HUES48 (cell line): ENCODE results near the gene ZNF74.
A peak's percentile ranks its signal among the peaks of the same experiment; 100 is the strongest.
"Not testable (repeated sequence)": the region's sequence is repeated elsewhere in the genome, so short reads cannot be mapped to it uniquely, and the experiment has no call there.

ENCODE experiments used
- H3K27ac ChIP-seq: one replicate; pipeline ENCODE4 v1.7.0; 2013; ENCODE audit warnings: low read depth, low read length, inconsistent platforms
- H3K27me3 ChIP-seq: 2 replicates; pipeline ENCODE4 v1.6.1; 2013; ENCODE audit warnings: mild to moderate bottlenecking, low read length; ENCODE audit not compliant: control insufficient read depth, insufficient read depth
- H3K36me3 ChIP-seq: 2 replicates; pipeline ENCODE4 v1.6.1; 2013; ENCODE audit warnings: low read length; ENCODE audit not compliant: control insufficient read depth, insufficient read depth
- H3K4me1 ChIP-seq: 2 replicates; pipeline ENCODE4 v1.6.1; 2013; ENCODE audit warnings: mild to moderate bottlenecking, low read length; ENCODE audit not compliant: control insufficient read depth, insufficient read depth
- H3K4me3 ChIP-seq: 2 replicates; pipeline ENCODE4 v1.5.1; 2013; ENCODE audit warnings: mild to moderate bottlenecking, low read depth, low read length
- H3K9ac ChIP-seq: 2 replicates; pipeline ENCODE4 v1.6.1; 2013; ENCODE audit warnings: mild to moderate bottlenecking, low read depth, low read length, moderate library complexity
- H3K9me3 ChIP-seq: 2 replicates; pipeline ENCODE4 v1.6.1; 2013; ENCODE audit warnings: low read length; ENCODE audit not compliant: control insufficient read depth, insufficient read depth

Gene ZNF74

DNA sequence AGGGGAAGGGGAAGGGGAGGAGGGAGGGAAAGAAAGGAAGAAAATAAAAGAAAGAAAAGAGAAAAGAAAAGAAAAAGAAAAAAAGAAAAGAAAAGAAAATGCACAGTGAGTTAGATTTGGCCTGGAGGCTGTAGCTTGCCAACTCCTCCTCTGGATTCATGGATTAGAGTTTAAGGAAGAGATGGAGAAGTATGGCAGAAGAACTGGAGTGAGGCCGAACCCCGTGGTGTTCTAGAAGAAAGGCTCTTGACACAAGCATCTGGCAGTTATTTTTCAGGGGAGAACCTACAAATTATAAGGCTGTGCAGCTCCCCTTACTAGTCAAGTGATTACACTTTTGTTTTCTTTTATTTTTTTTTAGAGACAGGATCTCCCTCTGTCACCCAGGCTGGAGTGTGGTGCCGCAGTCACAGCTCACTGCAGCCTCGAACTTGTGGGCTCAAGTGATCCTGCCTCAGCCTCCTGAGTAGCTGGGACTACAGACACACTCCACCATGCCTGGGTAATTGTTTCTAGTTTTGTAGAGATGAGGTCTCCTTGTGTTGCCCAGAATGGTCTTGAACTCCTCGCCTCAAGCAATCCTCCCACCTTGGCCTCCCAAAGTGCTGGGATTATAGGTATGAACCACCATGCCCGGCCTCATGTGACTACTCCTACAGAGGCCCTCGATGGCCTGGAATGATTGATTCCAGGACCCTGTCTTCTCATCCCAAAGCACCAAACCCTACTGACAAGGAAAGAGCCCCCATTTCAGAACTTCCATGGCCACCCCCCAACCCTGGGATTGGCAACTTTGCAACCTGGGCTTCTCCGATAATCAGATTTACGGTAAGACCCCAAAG, 19.5 kb downstream of the ZNF74 start:
- no peaks in the 10 kb centered on the region for H3K4me1 ChIP-seq
- H3K9ac ChIP-seq, result no peak overlapping the region
- no peak overlapping the region for H3K4me3 ChIP-seq
- H3K27ac ChIP-seq, result no peak overlapping the region
- H3K9me3 ChIP-seq, result no peaks in the 10 kb centered on the region
- no peaks in the 10 kb centered on the region for H3K36me3 ChIP-seq
- H3K27me3 ChIP-seq, result no peaks in the 10 kb centered on the region

DNA sequence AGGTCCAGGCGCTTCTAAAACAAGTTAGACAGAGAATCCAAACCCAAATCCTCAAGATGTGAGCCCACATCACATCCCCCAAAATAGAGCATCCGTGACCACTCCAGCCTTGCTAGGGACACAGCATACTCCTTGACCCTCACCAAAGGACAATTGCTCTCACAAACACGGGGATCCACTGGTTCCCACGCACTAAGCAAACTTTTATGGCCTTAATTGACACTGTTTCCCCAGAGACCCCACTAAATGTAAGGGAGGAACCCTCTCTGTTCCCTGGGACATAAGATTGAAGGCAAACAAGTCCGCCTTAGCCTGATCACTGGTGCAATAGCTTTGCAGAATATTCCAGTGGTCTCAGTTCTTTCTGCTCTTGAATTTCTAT, 20.1 kb downstream of the ZNF74 start:
- Histone ChIP-seq H3K4me1 (no peaks in the 10 kb centered on the region), H3K36me3 (no peaks in the 10 kb centered on the region), H3K9ac (no peak overlapping the region), H3K4me3 (no peak overlapping the region), H3K27ac (no peak overlapping the region), H3K27me3 (0 out of 2 replicates have a peak, but pooled peaks cover 1% of the 10 kb centered on the region), H3K9me3 (no peaks in the 10 kb centered on the region)

DNA sequence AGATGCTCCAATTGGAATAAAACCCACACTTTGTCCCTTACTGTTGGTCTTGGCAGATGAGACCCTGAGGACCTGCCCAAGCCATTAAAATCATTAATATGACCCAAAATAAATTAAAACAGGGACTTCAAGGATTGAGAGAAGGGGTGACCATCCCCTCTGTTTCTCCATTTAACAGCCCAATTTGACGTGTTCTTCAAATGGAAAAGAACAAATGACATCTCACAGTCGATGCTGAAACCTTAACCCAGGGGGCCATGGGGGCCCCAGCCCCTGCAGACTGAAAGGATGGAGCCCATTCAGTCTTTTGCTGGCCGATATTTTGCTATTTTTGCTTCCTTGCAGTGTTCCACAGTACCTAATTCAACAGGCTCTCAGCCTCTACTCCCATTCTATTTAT, 20.5 kb downstream of the ZNF74 start:
- Histone ChIP-seq H3K36me3 (no peaks in the 10 kb centered on the region), H3K4me3 (no peak overlapping the region), H3K9ac (no peak overlapping the region), H3K27ac (no peak overlapping the region), H3K27me3 (0 out of 2 replicates have a peak, but pooled peaks cover 2% of the 10 kb centered on the region), H3K9me3 (no peaks in the 10 kb centered on the region), H3K4me1 (no peaks in the 10 kb centered on the region)

DNA sequence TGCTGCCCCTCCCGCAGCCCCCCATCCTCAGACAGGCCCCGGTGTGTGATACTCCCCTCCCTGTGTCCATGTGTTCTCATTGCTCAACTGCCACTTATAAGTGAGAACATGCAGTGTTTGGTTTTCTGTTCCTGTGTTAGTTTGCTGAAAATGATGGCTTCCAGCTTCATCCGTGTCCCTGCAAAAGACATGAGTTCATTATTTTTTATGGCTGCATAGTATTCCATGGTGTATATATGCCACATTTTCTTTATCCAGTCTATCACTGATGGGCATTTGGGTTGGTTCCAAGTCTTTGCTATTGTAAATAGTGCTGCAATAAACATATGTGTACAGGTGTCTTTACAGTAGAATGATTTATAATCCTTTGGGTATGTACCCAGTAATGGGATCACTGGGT, 21.3 kb downstream of the ZNF74 start:
- H3K4me3 ChIP-seq, H3K9me3 ChIP-seq, H3K36me3 ChIP-seq, H3K4me1 ChIP-seq, H3K9ac ChIP-seq, H3K27me3 ChIP-seq, H3K27ac ChIP-seq: not testable (repeated sequence)

DNA sequence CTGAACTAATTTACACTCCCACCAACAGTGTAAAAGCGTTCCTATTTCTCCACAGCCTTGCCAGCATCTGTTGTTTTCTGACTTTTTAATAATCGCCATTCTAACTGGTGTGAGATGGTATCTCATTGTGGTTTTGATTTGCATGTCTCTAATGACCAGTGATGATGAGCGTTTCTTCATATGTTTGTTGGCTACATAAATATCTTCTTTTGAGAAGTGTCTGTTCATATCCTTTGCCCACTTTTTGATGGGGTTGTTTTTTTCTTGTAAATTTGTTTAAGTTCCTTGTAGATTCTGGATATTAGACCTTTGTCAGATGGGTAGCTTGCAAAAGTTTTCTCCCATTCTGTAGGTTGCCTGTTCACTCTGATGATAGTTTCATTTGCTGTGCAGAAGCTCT, 21.7 kb downstream of the ZNF74 start:
- H3K4me1 ChIP-seq, H3K27me3 ChIP-seq, H3K9me3 ChIP-seq, H3K36me3 ChIP-seq, H3K9ac ChIP-seq, H3K27ac ChIP-seq, H3K4me3 ChIP-seq: not testable (repeated sequence)

DNA sequence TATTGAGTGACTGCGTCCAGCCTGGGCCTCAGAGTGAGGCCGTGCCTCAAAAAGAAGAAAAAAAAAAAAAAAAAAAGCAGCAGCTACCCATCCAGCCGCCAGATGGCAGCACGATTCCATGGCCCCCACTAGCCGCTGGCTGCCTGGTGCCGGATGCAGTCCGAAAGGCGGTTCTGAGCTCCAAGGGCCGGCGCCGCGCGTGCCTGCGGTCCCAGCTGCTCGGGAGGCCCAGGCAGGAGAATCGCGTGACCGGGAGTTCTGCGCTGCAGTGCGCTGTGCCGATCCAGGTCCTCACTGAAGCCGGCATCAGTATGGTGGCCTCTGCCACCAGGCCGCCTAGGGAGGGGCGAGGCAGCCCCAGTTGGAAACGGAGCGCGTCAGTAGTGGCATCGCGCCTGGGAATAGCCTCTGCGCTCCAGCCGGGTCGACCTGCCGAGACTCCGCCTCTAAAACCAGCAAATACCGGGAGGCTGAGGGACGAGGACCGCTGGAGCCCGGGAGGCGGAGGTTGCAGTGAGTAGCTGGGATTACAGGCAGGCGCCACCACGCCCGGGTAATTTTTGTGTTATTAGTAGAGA, 24.3 kb downstream of the ZNF74 start:
- no peaks in the 10 kb centered on the region for H3K9me3 ChIP-seq
- peak overlapping the region; percentile 62 for H3K4me3 ChIP-seq
- no peak overlapping the region; the same call in 1 of the 2 replicates for H3K9ac ChIP-seq
- H3K27ac ChIP-seq, result no peak overlapping the region
- H3K36me3 ChIP-seq, result no peaks in the 10 kb centered on the region
- H3K4me1 ChIP-seq, result no peaks in the 10 kb centered on the region
- 0 out of 2 replicates have a peak, but pooled peaks cover 2% of the 10 kb centered on the region for H3K27me3 ChIP-seq

DNA sequence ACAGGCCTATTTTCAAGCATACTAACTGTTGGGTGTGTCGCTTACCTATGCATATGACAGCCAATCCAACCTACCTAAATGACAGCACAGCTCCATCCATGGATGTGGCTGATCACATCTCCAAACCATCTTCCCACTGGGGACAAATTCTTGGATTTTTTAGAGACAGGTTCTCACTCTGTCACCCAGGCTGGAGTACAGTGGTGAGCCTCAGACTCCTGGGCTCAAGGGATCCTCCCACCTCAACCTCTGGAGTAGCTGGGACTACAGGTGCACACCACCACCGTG, 25.7 kb downstream of the ZNF74 start:
- Histone ChIP-seq H3K36me3 (no peaks in the 10 kb centered on the region), H3K27me3 (peaks cover 2% of the 10 kb centered on the region; the same call in 1 of the 2 replicates), H3K4me3 (no peak overlapping the region), H3K4me1 (no peaks in the 10 kb centered on the region), H3K9me3 (no peaks in the 10 kb centered on the region), H3K27ac (no peak overlapping the region), H3K9ac (no peak overlapping the region)

DNA sequence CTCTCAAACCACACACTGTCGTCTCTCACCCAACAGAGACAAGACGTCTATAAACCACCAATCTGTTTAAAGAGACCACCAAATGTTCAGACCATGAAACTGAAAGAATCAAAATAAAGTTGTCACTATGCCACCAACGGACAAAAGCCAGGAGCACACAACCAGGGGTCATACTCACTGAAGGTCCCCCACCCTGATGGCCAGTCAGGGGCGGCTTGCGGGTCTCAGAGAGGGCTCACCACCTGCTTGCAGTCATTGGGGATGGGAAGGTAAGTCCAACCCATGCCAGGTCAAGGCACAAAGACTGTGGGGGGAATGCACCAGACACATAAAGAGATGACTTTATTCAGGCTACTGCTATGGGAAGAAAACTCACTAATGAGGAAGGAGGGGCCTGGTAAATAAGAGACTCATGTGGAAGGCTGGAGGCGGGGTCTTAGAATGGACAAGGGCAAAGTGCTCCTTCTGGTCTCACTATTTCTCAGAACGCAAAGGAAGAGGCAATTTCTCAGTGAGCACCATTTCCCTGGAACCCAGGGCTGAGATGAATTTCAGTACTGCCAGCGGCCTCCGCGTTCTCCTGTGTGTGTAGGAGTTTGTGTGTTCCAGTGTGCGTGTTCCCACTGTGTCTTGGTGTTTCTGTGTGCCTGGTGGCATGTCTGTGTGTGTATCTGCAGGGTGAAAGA, 26.3 kb downstream of the ZNF74 start:
- Histone ChIP-seq H3K4me3 (no peak overlapping the region), H3K9me3 (no peaks in the 10 kb centered on the region), H3K27me3 (peaks cover 9% of the 10 kb centered on the region; the same call in 1 of the 2 replicates), H3K27ac (no peak overlapping the region), H3K9ac (no peak overlapping the region), H3K36me3 (no peaks in the 10 kb centered on the region), H3K4me1 (no peaks in the 10 kb centered on the region)

DNA sequence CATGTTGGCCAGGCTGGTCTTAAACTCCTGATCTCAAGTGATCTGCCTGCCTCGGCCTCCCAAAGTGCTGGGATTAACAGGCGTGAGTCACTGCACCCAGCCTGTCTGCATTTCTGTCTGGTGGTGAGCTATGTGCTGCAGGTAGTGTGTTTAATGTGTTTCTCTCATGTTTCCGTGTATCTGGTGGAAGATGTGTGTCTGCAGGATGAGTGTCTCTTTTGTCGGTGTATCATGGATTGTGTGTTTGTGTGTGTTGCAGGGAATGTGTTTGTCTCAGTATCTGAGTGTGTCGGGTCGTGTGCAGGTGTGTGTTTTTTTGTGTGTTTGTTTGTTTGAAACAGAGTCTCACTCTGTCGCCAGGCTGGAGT, 27.5 kb downstream of the ZNF74 start:
- Histone ChIP-seq H3K9me3 (no peaks in the 10 kb centered on the region), H3K4me1 (no peaks in the 10 kb centered on the region), H3K9ac (no peak overlapping the region), H3K27ac (no peak overlapping the region), H3K27me3 (peaks cover 20% of the 10 kb centered on the region), H3K36me3 (no peaks in the 10 kb centered on the region), H3K4me3 (no peak overlapping the region)

DNA sequence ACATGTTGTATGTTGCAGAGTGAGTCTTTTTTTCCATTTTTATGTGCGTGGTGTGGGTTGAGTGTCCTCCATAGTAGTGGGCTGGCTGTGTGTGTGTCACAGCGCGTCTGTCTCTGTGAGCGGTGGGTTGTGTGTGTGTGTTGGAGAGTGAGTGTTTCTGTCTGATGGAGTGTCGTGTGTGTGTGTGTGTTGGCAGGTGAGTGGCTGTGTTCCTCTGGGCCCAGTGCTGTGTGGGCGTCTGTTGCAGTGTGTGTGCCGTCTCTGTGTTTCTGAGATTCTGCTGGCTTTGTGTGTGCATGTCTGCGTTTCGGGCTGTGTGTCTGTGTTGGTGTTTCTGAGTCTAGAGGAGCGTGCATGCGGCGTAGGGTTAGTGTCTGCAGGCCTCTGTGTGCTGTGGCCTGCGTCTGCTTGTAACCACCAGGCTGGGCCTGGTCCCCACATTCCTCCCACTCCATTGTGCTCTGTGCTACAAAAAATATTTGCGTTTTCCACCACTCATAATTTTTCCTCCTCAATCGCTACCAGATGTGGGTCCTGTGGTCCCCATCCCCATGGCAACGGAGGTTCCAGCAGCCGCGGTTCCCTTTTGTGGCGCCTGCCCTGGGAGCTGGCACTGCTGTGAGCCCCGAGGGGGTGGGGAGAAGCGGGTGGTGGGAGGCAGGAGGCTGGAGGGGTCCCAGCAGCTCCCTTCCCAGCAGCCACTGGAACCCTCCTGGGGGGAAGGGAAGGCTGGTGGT, 28.5 kb downstream of the ZNF74 start:
- H3K4me1 ChIP-seq, result no peaks in the 10 kb centered on the region
- no peaks in the 10 kb centered on the region; the same call in 1 of the 2 replicates for H3K36me3 ChIP-seq
- no peak overlapping the region for H3K4me3 ChIP-seq
- peaks cover 28% of the 10 kb centered on the region for H3K27me3 ChIP-seq
- H3K9me3 ChIP-seq, result no peaks in the 10 kb centered on the region
- H3K27ac ChIP-seq, result no peak overlapping the region
- no peak overlapping the region for H3K9ac ChIP-seq
